Raji (cell line): ENCODE data around the gene TMEM115.

ENCODE experiments used
- POLR2A ChIP-seq: IDR thresholded peaks from 2 replicates; pipeline ENCODE4 v1.6.1; 2011; ENCODE audit warnings: low read depth, low read length, control low read depth; ENCODE audit not compliant: insufficient read depth

TMEM115 gene

GRCh38 chr3:50385754-50386153 lies 26.4 kb upstream of the TMEM115 start:
- no peak for TF ChIP-seq POLR2A

- TF ChIP-seq POLR2A, result no peak
Observed at GRCh38 chr3:50383750-50384149, 24.4 kb upstream of the TMEM115 start.

DNA sequence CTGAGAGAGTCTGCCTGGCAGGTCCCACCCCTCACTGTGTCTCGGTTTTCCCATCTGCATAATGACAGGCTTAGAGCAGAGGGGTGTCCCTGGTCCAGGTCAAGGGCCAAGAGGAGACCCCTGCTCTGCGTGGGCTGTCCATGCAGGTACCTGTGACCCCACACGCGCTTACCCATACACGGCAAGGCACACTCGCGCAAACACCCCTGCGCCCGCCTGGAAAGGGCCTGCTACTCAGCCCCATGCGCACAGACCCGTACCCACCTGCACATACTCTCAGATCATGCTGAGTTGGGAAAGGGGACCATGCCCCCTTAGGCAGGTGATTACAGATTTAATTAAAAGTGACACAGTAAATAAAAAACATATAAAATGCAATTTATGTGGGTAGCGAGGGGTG lies 23.4 kb upstream of the TMEM115 start:
- TF ChIP-seq POLR2A, result no peak

GRCh38 chr3:50381383-50381782 lies 22.1 kb upstream of the TMEM115 start:
- no peak for TF ChIP-seq POLR2A

DNA sequence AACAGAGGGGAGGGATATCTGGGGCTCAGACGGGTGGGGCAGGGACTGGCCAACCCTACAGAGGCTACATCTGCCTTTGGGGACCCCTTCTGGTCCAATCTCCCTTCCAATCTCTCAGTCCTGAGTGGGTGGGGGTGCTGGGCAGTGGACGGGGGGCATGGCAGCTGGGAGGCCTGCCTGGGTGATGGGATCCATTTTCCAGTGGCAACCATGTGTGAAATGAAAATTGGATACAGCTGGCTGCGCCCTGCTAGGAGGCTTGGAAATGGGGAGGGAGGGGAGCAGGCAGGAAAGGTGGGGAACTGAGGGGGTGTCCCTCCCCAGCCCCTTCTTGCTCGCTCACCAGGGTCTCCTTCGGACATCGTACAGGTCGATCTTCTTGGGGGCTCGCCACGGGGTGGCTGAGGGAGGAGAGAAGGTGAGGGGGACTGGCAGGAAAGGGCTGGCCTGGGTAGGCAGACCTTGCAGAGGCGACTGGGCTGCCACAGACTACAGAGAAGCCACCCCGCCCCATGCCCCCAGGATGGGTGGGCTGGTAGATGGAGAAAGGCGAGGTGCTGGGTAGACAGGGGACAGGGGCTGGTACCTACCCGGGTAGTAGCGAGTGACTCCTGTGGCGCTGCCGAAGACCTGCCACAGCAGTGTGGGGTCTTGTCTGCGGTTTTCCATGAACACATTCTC lies 21.2 kb upstream of the TMEM115 start:
- TF ChIP-seq POLR2A, result no peak

DNA sequence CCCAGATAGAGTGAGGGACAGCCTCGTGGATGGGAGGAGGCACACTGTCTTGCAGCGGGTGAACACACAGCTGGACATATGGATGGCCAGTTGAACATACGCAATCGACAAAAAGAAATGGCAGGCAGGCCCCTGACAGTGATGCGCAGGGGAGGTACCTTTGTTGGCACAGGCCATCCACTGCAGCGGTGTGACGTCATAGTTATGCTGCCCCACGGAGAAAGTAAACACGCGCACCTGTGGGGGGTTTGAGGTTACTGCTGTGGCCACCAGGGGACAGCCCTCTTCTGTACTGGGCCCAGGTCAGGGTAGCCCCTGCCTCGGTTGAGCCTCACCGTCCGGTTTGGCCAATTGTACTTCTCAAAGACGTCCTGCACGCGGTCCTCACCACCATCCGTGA lies 19.4 kb upstream of the TMEM115 start:
- TF ChIP-seq POLR2A, result no peak

GRCh38 chr3:50378024-50378423 lies 18.7 kb upstream of the TMEM115 start:
- no peak for TF ChIP-seq POLR2A

DNA sequence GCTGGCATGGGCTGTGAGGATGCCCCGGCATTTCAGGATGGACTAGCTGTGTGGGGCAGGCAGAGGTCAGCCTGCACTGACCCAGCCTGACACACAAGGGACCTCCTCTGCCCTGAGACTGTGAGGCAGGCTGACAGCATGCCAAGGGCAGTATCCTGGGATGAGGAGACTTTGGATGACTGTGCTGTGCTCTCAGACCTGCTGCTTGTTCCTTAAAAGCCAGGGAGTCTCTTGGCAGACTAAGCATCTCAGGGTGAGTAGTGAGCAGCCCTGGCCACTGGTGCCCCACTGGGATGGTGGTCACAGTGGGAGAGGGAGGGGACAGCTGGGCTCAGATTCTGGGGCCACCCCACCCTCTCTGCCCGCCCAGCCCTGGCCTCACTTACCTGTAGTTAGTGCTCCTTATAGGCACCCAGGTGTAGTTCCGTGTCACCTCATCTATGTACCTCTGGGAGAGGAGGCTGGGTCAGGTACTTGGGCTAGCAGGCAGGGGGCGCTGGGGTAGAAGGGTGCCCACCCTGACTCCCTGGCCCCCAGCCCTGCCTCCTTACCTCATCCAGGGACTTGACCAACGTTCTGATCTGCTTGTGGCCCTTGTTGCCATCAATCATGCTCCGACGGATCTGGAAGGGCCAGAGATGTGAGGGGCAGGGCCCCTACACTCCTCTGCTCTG lies 16.1 kb upstream of the TMEM115 start:
- no peak for TF ChIP-seq POLR2A

- no peak for TF ChIP-seq POLR2A
Observed at GRCh38 chr3:50374363-50375257, 15.3 kb upstream of the TMEM115 start.

DNA sequence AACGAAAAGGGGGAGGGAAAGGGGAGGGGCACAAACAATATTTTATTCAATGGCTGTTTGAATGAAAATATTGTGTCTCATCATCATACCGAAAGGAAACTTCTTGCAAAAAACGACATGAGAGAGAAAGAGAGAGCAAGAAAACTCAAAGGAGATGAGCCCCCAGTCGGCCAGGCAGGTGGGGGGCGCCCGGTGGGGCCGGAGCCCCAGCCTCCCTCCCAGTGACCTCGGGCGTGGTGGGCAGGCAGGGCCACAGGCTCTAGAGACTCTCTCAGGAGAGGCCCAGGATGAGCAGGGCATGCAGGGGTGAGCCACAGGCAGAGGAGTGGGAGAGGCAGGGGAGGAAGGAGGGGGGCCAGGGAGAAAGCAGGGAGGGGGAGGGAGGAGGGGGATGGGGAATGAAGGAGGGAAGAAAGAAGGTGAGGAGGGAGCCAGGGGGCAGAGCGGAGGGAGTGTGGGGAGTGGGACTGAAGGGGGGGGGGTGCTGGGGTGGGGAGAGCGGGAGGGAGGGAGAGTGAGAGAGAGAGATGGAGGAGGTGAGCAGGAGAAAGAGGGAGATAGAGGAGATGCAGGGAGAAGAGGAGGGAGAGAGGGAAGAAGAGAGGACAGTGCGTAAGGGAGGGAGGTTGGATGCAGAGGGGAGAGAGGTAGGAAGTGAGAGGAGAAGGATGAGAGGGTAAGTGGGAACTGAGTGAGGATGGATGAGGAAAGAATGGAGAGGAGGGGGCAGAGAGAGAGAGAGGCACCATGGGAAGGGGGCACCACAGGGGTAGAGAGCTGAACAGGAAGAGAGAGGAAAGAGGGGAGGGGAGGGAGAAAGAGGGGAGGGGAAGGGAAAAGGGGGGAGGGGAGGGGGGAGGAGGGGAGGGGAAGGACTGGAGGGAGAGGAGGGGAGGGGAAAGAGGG lies 14.1 kb upstream of the TMEM115 start:
- no peak for TF ChIP-seq POLR2A

DNA sequence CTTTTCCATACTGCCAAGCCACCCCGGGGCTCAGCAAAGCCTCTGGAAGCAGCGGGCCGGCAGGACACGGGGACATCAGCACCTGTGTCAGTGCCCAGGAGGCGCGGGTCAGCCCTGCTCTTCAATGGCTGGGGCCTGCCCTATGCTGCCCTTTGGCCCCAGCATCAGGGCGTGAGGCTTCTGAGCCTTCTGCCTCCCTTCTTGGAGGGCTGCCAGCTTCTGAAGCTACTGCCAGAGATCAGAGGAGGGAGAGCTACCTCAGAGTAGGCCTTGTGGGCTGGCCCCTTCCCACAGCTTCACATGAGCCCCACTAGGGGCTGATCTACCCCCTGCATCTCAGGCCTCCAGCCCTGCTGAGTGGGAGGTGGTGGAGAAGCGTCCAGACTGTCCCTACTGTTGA lies 13.0 kb upstream of the TMEM115 start:
- TF ChIP-seq POLR2A, result no peak

- TF ChIP-seq POLR2A, result no peak
Observed at GRCh38 chr3:50371133-50371685, 11.9 kb upstream of the TMEM115 start.

DNA sequence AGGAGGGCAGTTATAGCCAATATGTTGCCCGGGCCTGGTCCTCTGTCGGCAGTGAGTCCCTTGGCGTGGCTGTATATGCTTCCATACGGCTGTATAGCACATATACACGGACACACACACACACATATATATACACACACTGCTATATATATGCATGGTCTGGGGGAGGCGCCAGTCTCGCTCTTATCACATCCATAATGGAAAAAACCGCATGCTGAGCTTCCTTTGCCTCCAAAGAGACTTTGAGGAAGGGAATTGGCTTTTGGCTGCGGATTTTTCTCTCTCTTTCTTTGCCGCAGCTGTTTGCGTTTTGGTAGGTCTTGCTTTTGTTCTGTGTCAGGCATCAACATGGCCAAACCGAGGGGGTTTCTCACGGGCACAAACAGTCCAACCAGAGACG lies 11.3 kb upstream of the TMEM115 start:
- TF ChIP-seq POLR2A, result no peak

- TF ChIP-seq POLR2A, result no peak
Observed at GRCh38 chr3:50369012-50369670, 9.8 kb upstream of the TMEM115 start.
